ENCODE measurements around the gene TULP4. TPM values are rescaled to one million over a fixed set of nuclear protein-coding genes. Genes with fewer than 3 reads are reported as not detected.
"Not testable (repeated sequence)": the region's sequence is repeated elsewhere in the genome, so short reads cannot be mapped to it uniquely, and the experiment has no call there.

Gene TULP4
- total RNA-seq, 2 donors from 2014 or later, result 66.3 to 71.9 TPM

GRCh38 chr6:158503846-158504245 is 191.6 kb downstream of the TULP4 start:
- DNase-seq (ENCODE audit: low spot score), result no peak

GRCh38 chr6:158505194-158505593 is 192.9 kb downstream of the TULP4 start:
- intact Hi-C loops (cut with DNase I), result no loop called here
- DNase-seq (ENCODE audit: low spot score), result no peak

More at GRCh38 chr6:158503846-158504245, 191.6 kb downstream of the TULP4 start:
- intact Hi-C loops (cut with DNase I), result no loop called here

- DNase-seq (ENCODE audit: low spot score), result no peak
- intact Hi-C loops (cut with DNase I), result no loop called here
These were observed 194.3 kb downstream of the TULP4 start for GRCh38 chr6:158506601-158507000.

GRCh38 chr6:158507174-158507573 is 194.9 kb downstream of the TULP4 start:
- intact Hi-C loops (cut with DNase I), result no loop called here
- no peak for DNase-seq (ENCODE audit: low spot score)

- DNase-seq (ENCODE audit: low spot score), result no peak
- intact Hi-C loops (cut with DNase I), result no loop called here
These were observed 196.2 kb downstream of the TULP4 start for GRCh38 chr6:158508450-158508849.

GRCh38 chr6:158509465-158509864 is 197.2 kb downstream of the TULP4 start:
- no peak for DNase-seq (ENCODE audit: low spot score)
- intact Hi-C loops (cut with DNase I), result no loop called here

GRCh38 chr6:158512809-158513208 is 200.5 kb downstream of the TULP4 start:
- no peak for DNase-seq (ENCODE audit: low spot score)
- intact Hi-C loops (cut with DNase I), result loop anchor here in 1 of 2 donors (10.0 kb wide), 1 partner anchor 288 kb away; no protein-coding TSS in a partner anchor

GRCh38 chr6:158514176-158514575 is 201.9 kb downstream of the TULP4 start:
- DNase-seq (ENCODE audit: low spot score), result peak; percentile 31
- intact Hi-C loops (cut with DNase I), result loop anchor here in 1 of 2 donors (10.0 kb wide), 1 partner anchor 289 kb away; no protein-coding TSS in a partner anchor

GRCh38 chr6:158514991-158515390 is 202.7 kb downstream of the TULP4 start:
- intact Hi-C loops (cut with DNase I), result loop anchor here in 1 of 2 donors (10.0 kb wide), 1 partner anchor 290 kb away; no protein-coding TSS in a partner anchor
- peak; percentile 58 for DNase-seq (ENCODE audit: low spot score)

- peak; percentile 53 for DNase-seq (ENCODE audit: low spot score)
- intact Hi-C loops (cut with DNase I), result loop anchor here in 1 of 2 donors (10.0 kb wide), 1 partner anchor 291 kb away; no protein-coding TSS in a partner anchor
These were observed 203.8 kb downstream of the TULP4 start for GRCh38 chr6:158516098-158516497.

GRCh38 chr6:158517038-158517437 is 204.8 kb downstream of the TULP4 start:
- intact Hi-C loops (cut with DNase I), result loop anchor here in 1 of 2 donors (10.0 kb wide), 1 partner anchor 292 kb away; no protein-coding TSS in a partner anchor
- DNase-seq (ENCODE audit: low spot score), result peak; percentile 26

- peak; percentile 34 for DNase-seq (ENCODE audit: low spot score)
- intact Hi-C loops (cut with DNase I), result loop anchor here in 1 of 2 donors (10.0 kb wide), 1 partner anchor 293 kb away; no protein-coding TSS in a partner anchor
These were observed 205.3 kb downstream of the TULP4 start for GRCh38 chr6:158517581-158517980.

- DNase-seq (ENCODE audit: low spot score), result peak; percentile 78
- intact Hi-C loops (cut with DNase I), result loop anchor here in 1 of 2 donors (10.0 kb wide), 1 partner anchor 294 kb away; no protein-coding TSS in a partner anchor
These were observed 206.2 kb downstream of the TULP4 start for GRCh38 chr6:158518191-158519127.

GRCh38 chr6:158519300-158519699 is 207.0 kb downstream of the TULP4 start:
- peak; percentile 31 for DNase-seq (ENCODE audit: low spot score)
- intact Hi-C loops (cut with DNase I), result loop anchor here in 1 of 2 donors (10.0 kb wide), 1 partner anchor 294 kb away; no protein-coding TSS in a partner anchor

GRCh38 chr6:158519761-158520160 is 207.5 kb downstream of the TULP4 start:
- DNase-seq (ENCODE audit: low spot score), result peak; percentile 13
- intact Hi-C loops (cut with DNase I), result loop anchor here in 1 of 2 donors (10.0 kb wide), 1 partner anchor 295 kb away; no protein-coding TSS in a partner anchor

GRCh38 chr6:158520975-158521374 is 208.7 kb downstream of the TULP4 start:
- intact Hi-C loops (cut with DNase I); DNase-seq (ENCODE audit: low spot score): not testable (repeated sequence)

- intact Hi-C loops (cut with DNase I), result no loop called here
- no peak for DNase-seq (ENCODE audit: low spot score)
These were observed 209.5 kb downstream of the TULP4 start for GRCh38 chr6:158521759-158522158.

- intact Hi-C loops (cut with DNase I), result no loop called here
- DNase-seq (ENCODE audit: low spot score), result no peak
These were observed 210.4 kb downstream of the TULP4 start for GRCh38 chr6:158522616-158523015.

- intact Hi-C loops (cut with DNase I), result no loop called here
- DNase-seq (ENCODE audit: low spot score), result peak; percentile 49
These were observed 212.0 kb downstream of the TULP4 start for GRCh38 chr6:158524311-158524710.

GRCh38 chr6:158527858-158528257 is 215.6 kb downstream of the TULP4 start:
- intact Hi-C loops (cut with DNase I); DNase-seq (ENCODE audit: low spot score): not testable (repeated sequence)

Data from posterior vena cava (tissue), 2 donors.